Panc1 (cell line): ENCODE data around the gene SH3D19. TPM values are rescaled to one million over a fixed set of nuclear protein-coding genes. Genes with fewer than 3 reads are reported as not detected.

Source experiments
- ATAC-seq: fragments of 200-7000 bp; cut with Tn5 transposase; 2 replicates; pipeline ENCODE4 v1.9.1; 2020; ENCODE audit warnings: mild to moderate bottlenecking, moderate library complexity
- BruUV-seq: library from RNA; stranded (reverse); fragments of 400-500 nt; replicated peaks from 2 replicates; lab custom pipeline; 2021; lab: Mats Ljungman, UMichigan
- CTCF ChIA-PET: fragments of 300-600 bp; sonication (Branson Sonifier 250); formaldehyde crosslinking; loops from one replicate; lab custom pipeline; 2022; ENCODE audit warnings: antibody characterized with exemption; lab: Charles Lee
- POLR2A ChIA-PET: fragments of 300-600 bp; sonication (Branson Sonifier 250); formaldehyde crosslinking; loops from one replicate; lab custom pipeline; 2022; ENCODE audit warnings: antibody characterized with exemption; lab: Charles Lee
- DNase-seq: peaks from one replicate; pipeline ENCODE4 v3.0.0-alpha.2; 2010; ENCODE audit warnings: low read depth, low spot score
- H3K27ac ChIP-seq: 2 replicates; pipeline ENCODE4 v1.5.1; 2011; ENCODE audit warnings: mild to moderate bottlenecking, low read length, inconsistent platforms
- H3K27me3 ChIP-seq: fragments of 200-500 bp; sonication (Bioruptor generic); 2 replicates; pipeline ENCODE4 v1.6.0; 2014; ENCODE audit warnings: low read length, inconsistent platforms; ENCODE audit not compliant: control insufficient read depth, insufficient read depth
- H3K36me3 ChIP-seq: fragments of 200-500 bp; sonication (Bioruptor generic); 2 replicates; pipeline ENCODE4 v1.5.1; 2014; ENCODE audit warnings: inconsistent platforms, mild to moderate bottlenecking, low read length, moderate library complexity; ENCODE audit not compliant: control insufficient read depth, insufficient read depth
- H3K4me1 ChIP-seq: 2 replicates; pipeline ENCODE4 v1.5.1; 2011; ENCODE audit warnings: inconsistent platforms, mild to moderate bottlenecking, low read length, moderate library complexity; ENCODE audit not compliant: control insufficient read depth, insufficient read depth
- H3K4me3 ChIP-seq, 2 experiments: 2 replicates each; pipeline ENCODE4 v1.5.1; 2011 to 2012; ENCODE audit warnings: low read depth in 2 of 2, low read length in 2 of 2, mild to moderate bottlenecking in 2 of 2, inconsistent platforms in 1 of 2, moderate library complexity in 1 of 2
- H3K9me3 ChIP-seq: fragments of 200-500 bp; sonication (Bioruptor generic); 2 replicates; pipeline ENCODE4 v1.5.1; 2014; ENCODE audit warnings: low read depth, mild to moderate bottlenecking, inconsistent platforms, low read length, moderate library complexity; ENCODE audit not compliant: control insufficient read depth, insufficient read depth
- CTCF ChIP-seq: fragments of 450-650 bp; IDR thresholded peaks from 2 replicates; pipeline ENCODE4 v1.5.1; 2017; ENCODE audit warnings: mild to moderate bottlenecking
- POLR2AphosphoS5 ChIP-seq: IDR thresholded peaks from 2 replicates; pipeline ENCODE4 v1.6.1; 2012; ENCODE audit warnings: mild to moderate bottlenecking, low read depth, low read length, moderate library complexity
- REST ChIP-seq, 2 experiments: IDR thresholded peaks; 2 replicates each; pipeline ENCODE4 v1.6.1; 2011 to 2012; ENCODE audit warnings: low read depth in 2 of 2, control low read depth in 1 of 2, low read length in 1 of 2, mild to moderate bottlenecking in 1 of 2, moderate library complexity in 1 of 2; ENCODE audit not compliant: insufficient read depth in 1 of 2
- SIN3A ChIP-seq: IDR thresholded peaks from 2 replicates; pipeline ENCODE4 v1.6.1; 2012; ENCODE audit warnings: low read depth, mild to moderate bottlenecking, low read length, moderate library complexity, borderline replicate concordance; ENCODE audit not compliant: insufficient read depth
- TCF7L2 ChIP-seq: IDR thresholded peaks from 2 replicates; pipeline ENCODE4 v1.6.1; 2011; ENCODE audit warnings: mild to moderate bottlenecking, low read depth, low read length, inconsistent platforms
- in situ Hi-C: cut with HindIII; loops from 2 replicates; pipeline ENCODE4 v1.10.0; 2016; ENCODE audit warnings: low sequenced_read_pairs, low pct_unique_long_range_greater_than_20kb
- intact Hi-C: fragments of 100-400 bp; cut with micrococcal nuclease; formaldehyde crosslinking; loops from one replicate; pipeline ENCODE4 v1.10.0; 2022; ENCODE audit not compliant: unreplicated experiment
- total RNA-seq: library from RNA; stranded (reverse); gene quantifications from one replicate; pipeline ENCODE4 v1.2.1, GENCODE V29; 2021; ENCODE audit not compliant: unreplicated experiment

SH3D19 gene
- total RNA-seq, 1 experiment from 2014 or later, result 19.8 TPM

- BruUV-seq, result no TSS peak
- Histone ChIP-seq H3K4me3 (no peak overlapping the region), H3K27ac (no peak overlapping the region), H3K36me3 (no peaks in the 10 kb centered on the region; the same call in 1 of the 2 replicates), H3K27me3 (no peaks in the 10 kb centered on the region), H3K9me3 (no peaks in the 10 kb centered on the region), H3K4me1 (no peaks in the 10 kb centered on the region)
- in situ Hi-C loops, result no loop called here
- CTCF ChIA-PET, result no interaction called here
- DNase-seq, result no peak
- ATAC-seq, result no peak
- TF ChIP-seq TCF7L2, result no peak
- no peak for TF ChIP-seq CTCF
- TF ChIP-seq REST (IDR thresholded peaks at IDR 0.05; ENCODE audit: insufficient read depth in 1 of 2, low read depth in 2 of 2, low read length in 1 of 2), result no peak
- no peak for TF ChIP-seq SIN3A
- no peak for TF ChIP-seq POLR2AphosphoS5
- POLR2A ChIA-PET, result no interaction called here
- intact Hi-C loops, result no loop called here
These were observed 155.5 kb downstream of the SH3D19 start for GRCh38 chr4:151169900-151170299.

GRCh38 chr4:151169223-151169622 lies 156.2 kb downstream of the SH3D19 start:
- no peak for ATAC-seq
- no peaks in the 10 kb centered on the region for H3K27me3 ChIP-seq
- H3K27ac ChIP-seq, result no peak overlapping the region
- ChIA-PET POLR2A (no interaction called here), CTCF (no interaction called here)
- no peaks in the 10 kb centered on the region; the same call in 1 of the 2 replicates for H3K36me3 ChIP-seq
- TF ChIP-seq CTCF (no peak), POLR2AphosphoS5 (no peak), REST (IDR thresholded peaks at IDR 0.05; ENCODE audit: insufficient read depth in 1 of 2, low read depth in 2 of 2, low read length in 1 of 2) (no peak), SIN3A (no peak), TCF7L2 (no peak)
- H3K4me3 ChIP-seq, result no peak overlapping the region
- no peaks in the 10 kb centered on the region for H3K4me1 ChIP-seq
- no TSS peak for BruUV-seq
- no peak for DNase-seq
- in situ Hi-C loops (no loop called here), intact Hi-C loops (no loop called here)
- no peaks in the 10 kb centered on the region for H3K9me3 ChIP-seq
